HFF-Myc (cell line): Measurements from ENCODE around the gene IMPACT.

ENCODE experiments used
- DNase-seq: peaks from one replicate; pipeline ENCODE4 v3.0.0-alpha.2; 2011; ENCODE audit warnings: low read depth; ENCODE audit errors: extremely low read depth
- H3K4me3 ChIP-seq: replicated peaks from 2 replicates; pipeline ENCODE4 v1.5.1; 2011; ENCODE audit warnings: low read depth, mild to moderate bottlenecking, control low read depth, low read length
- TF ChIP-seq, protein P1 (sequence below): IDR thresholded peaks from 2 replicates; pipeline ENCODE4 v1.5.1; 2012; ENCODE audit warnings: mild to moderate bottlenecking, low read depth, low read length, control low read depth; ENCODE audit errors: missing control alignments

The IMPACT gene

GRCh38 chr18:24494586-24494985 lies 68.1 kb downstream of the IMPACT start:
- TF ChIP-seq, protein P1, sequence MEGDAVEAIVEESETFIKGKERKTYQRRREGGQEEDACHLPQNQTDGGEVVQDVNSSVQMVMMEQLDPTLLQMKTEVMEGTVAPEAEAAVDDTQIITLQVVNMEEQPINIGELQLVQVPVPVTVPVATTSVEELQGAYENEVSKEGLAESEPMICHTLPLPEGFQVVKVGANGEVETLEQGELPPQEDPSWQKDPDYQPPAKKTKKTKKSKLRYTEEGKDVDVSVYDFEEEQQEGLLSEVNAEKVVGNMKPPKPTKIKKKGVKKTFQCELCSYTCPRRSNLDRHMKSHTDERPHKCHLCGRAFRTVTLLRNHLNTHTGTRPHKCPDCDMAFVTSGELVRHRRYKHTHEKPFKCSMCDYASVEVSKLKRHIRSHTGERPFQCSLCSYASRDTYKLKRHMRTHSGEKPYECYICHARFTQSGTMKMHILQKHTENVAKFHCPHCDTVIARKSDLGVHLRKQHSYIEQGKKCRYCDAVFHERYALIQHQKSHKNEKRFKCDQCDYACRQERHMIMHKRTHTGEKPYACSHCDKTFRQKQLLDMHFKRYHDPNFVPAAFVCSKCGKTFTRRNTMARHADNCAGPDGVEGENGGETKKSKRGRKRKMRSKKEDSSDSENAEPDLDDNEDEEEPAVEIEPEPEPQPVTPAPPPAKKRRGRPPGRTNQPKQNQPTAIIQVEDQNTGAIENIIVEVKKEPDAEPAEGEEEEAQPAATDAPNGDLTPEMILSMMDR: no peak
- H3K4me3 ChIP-seq: no peak overlapping the region
- DNase-seq: no peak

DNA sequence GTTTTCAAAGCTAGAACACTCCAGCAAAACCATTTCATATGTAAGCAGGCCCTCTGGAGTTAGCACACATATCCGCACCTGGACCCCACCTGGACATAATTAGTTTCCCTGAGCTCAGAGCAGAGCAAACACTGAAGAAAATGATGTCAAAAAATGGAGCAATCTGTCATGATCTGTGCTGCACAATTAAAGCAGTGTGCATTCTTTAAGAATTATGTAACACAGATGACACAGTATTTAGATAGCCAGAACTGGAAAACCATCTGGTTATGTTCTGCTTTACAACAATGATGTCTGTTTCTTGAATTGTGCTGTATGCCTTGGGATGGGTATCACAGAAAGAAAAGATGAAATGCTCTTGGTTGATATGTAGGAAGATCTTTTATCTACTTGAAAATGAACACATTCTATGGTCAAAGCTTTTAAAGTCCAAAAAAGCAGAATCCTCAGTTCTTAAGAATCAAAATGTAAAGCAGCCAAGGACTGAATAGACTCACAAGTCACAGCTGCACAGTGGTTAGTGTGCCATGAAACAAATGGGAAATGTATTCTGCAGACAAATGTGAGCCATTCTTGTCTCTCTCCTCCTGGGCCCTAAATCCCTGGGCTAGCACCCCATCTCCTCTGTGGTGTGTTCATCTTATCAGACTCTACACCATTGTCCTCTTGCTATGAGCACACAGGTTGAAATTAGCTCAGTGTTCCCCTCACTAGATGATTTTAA lies 70.7 kb downstream of the IMPACT start:
- TF ChIP-seq, protein P1: no peak
- no peak overlapping the region for H3K4me3 ChIP-seq
- peak; percentile 63 for DNase-seq

DNA sequence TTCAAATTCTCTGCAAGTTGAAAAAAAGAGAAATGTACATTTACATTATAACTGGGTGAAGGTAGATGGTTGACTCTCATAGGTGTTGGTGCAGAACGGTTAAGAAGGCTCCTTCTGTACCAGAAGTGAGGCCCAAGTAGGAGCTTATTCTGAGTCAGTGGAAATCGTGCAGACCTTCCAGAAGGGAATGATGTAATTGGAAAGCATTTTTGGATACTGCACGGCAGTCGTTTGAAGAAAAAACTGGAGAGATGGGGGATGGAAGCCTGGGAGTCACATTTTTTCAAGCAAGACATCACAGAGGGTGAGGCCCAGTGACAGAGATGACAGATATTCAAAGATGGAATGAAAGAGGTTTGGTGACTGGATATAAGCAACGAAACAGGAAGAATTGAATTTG lies 73.3 kb downstream of the IMPACT start:
- no peak overlapping the region for H3K4me3 ChIP-seq
- TF ChIP-seq, protein P1: no peak
- DNase-seq: no peak

- H3K4me3 ChIP-seq: no peak overlapping the region
- no peak for DNase-seq
- TF ChIP-seq, protein P1: no peak
Observed at GRCh38 chr18:24500217-24500616, 73.7 kb downstream of the IMPACT start.

GRCh38 chr18:24500766-24501165 lies 74.3 kb downstream of the IMPACT start:
- TF ChIP-seq, protein P1: no peak
- no peak for DNase-seq
- H3K4me3 ChIP-seq: no peak overlapping the region

GRCh38 chr18:24502667-24503523 lies 76.4 kb downstream of the IMPACT start:
- TF ChIP-seq, protein P1: no peak
- H3K4me3 ChIP-seq: no peak overlapping the region
- no peak for DNase-seq
